ENCODE measurements around the gene DLG4.

DLG4 gene

DNA sequence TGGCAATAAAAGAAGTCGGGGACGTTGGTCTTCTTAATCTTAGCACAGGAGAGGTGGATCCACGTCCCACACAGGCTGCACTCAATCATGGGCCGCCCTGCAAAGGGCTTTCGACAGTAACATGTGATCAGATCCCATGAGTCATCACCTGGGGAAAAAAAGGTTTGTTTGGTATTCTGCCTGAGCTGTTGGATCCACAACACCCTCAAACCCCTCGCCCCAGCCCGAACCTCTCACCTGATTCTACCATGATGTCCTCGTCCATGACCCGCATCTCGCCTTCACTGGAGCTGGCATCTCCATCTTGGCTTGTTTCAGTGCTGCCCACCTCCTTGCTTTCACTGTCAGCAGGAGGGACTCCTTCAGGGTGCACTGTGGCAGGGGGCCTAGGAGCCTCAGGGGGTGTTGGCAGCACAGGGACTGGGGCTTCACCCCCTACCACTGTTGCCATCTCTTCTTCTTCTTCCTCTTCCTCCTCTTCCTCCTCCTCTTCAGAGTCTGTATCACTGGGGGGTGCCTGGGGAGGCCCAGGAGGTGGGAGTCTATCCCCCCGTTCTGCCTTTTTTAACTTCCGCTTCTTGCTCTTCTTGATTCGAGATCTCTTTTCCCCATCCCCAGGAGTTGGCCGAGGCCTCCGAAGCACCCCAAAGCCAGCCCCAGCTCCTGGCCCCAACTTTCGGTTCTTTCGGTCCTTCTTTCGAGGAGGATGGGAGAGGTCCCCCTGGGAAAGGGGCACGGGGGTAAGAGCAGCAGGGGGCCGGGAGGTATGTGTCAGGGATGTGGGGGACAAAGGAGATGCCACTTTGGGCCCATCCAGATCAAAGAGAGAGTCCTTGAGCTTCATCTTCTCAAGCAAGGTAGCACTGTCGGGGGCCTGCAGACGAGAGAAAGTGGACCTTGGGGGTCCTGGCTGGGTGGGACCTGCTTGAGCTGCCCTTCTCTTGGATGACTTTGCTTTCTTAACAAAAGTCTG, 16.3 kb upstream of the DLG4 start:
- no peak overlapping the region for H3K4me2 ChIP-seq (ENCODE audit: low read depth, low read length, poor library complexity, severe bottlenecking)
- no peak overlapping the region for H2AFZ ChIP-seq (ENCODE audit: low read length)
- H3K4me3 ChIP-seq (ENCODE audit: low read length, poor library complexity, severe bottlenecking): no peak overlapping the region
- no peaks in the 10 kb centered on the region for H3K9me2 ChIP-seq (replicated peaks; ENCODE audit: low read depth, low read length)
- no peaks in the 10 kb centered on the region for H3K9me3 ChIP-seq (ENCODE audit: insufficient read depth, low read depth, low read length)
- TF ChIP-seq, protein P1, sequence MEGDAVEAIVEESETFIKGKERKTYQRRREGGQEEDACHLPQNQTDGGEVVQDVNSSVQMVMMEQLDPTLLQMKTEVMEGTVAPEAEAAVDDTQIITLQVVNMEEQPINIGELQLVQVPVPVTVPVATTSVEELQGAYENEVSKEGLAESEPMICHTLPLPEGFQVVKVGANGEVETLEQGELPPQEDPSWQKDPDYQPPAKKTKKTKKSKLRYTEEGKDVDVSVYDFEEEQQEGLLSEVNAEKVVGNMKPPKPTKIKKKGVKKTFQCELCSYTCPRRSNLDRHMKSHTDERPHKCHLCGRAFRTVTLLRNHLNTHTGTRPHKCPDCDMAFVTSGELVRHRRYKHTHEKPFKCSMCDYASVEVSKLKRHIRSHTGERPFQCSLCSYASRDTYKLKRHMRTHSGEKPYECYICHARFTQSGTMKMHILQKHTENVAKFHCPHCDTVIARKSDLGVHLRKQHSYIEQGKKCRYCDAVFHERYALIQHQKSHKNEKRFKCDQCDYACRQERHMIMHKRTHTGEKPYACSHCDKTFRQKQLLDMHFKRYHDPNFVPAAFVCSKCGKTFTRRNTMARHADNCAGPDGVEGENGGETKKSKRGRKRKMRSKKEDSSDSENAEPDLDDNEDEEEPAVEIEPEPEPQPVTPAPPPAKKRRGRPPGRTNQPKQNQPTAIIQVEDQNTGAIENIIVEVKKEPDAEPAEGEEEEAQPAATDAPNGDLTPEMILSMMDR (conservative IDR thresholded peaks at IDR 0.05; ENCODE audit: low read length): no peak
- TF ChIP-seq EZH2phosphoT487 (IDR thresholded peaks at IDR 0.05; ENCODE audit: borderline replicate concordance): no peak
- H3K27me3 ChIP-seq (ENCODE audit: insufficient read depth, low read length, poor library complexity, severe bottlenecking): peaks cover 5% of the 10 kb centered on the region
- peaks cover 18% of the 10 kb centered on the region; the same call in 1 of the 2 replicates for H3K36me3 ChIP-seq (ENCODE audit: insufficient read depth, low read length)
- peaks cover 82% of the 10 kb centered on the region for H3K79me2 ChIP-seq (ENCODE audit: insufficient read depth, low read length)
- peaks cover 44% of the 10 kb centered on the region for H4K20me1 ChIP-seq (ENCODE audit: insufficient read depth, low read length, poor library complexity, severe bottlenecking)
- peaks cover 43% of the 10 kb centered on the region for H3K4me1 ChIP-seq (ENCODE audit: insufficient read depth, low read length, poor library complexity, severe bottlenecking)
- H3F3A ChIP-seq (ENCODE audit: low read depth): peaks cover 9% of the 10 kb centered on the region
- H3K9ac ChIP-seq (ENCODE audit: low read depth, low read length, poor library complexity, severe bottlenecking): no peak overlapping the region

DNA sequence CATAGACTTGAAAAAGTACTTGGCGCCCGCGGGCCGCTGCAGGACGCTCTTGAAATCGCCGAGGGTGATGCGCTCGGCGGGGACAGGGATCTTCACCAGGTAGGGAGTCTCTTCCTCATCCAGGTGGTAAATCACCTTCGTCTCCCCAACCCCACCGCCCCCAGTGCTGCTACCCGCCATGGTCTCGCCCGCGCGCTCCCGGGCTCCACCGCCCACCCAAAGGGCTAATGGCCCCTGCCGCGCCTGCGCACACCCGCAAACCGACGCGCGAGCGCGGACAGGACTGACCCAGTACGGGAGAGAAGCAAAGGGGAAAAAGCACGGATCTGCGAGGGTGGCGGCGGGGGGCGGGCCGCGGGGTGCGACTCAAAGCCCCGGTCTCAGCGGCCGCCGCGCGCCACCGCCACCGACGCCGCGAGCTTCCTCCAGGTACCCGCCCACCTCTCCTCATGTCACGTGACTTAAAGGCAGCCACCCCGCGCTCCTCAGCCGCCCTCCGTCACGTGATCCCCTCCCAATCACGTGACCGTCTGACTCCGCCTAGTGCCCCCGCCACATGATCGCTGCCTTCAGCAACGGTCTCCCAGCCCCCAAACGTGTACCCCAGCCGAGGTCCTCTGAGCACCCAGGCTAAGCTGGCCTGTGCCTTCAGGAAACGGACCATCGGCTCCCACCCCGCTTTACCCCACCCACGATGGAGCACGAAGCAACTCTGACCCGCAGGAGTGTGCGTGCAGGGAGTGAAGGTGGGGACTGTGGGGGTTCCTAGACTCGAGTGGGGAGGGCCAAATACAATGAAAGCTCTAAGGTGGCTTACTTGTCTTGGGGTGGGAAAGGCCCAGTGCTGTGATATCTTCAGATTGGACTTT, 14.7 kb upstream of the DLG4 start, which contains the start of gene DVL2:
DVL2 (minus strand) TSS at position 435 of the 869 bp plus-strand sequence; CDS start at position 180, 255 bp downstream.
- Histone ChIP-seq H3K9me3 (ENCODE audit: insufficient read depth, low read depth, low read length) (no peaks in the 10 kb centered on the region), H3K36me3 (ENCODE audit: insufficient read depth, low read length) (peaks cover 27% of the 10 kb centered on the region; the same call in 1 of the 2 replicates), H3K4me3 (ENCODE audit: low read length, poor library complexity, severe bottlenecking) (peak within 1 kb of the TSS; percentile 100), H3K4me2 (ENCODE audit: low read depth, low read length, poor library complexity, severe bottlenecking) (peak within 1 kb of the TSS; percentile 98), H3K79me2 (ENCODE audit: insufficient read depth, low read length) (peaks cover 87% of the 10 kb centered on the region), H2AFZ (ENCODE audit: low read length) (peak within 1 kb of the TSS; percentile 73), H3F3A (ENCODE audit: low read depth) (peaks cover 9% of the 10 kb centered on the region), H3K4me1 (ENCODE audit: insufficient read depth, low read length, poor library complexity, severe bottlenecking) (peaks cover 31% of the 10 kb centered on the region), H3K9ac (ENCODE audit: low read depth, low read length, poor library complexity, severe bottlenecking) (peak within 1 kb of the TSS; percentile 99), H3K27me3 (ENCODE audit: insufficient read depth, low read length, poor library complexity, severe bottlenecking) (peaks cover 5% of the 10 kb centered on the region), H4K20me1 (ENCODE audit: insufficient read depth, low read length, poor library complexity, severe bottlenecking) (peaks cover 44% of the 10 kb centered on the region), H3K9me2 (replicated peaks; ENCODE audit: low read depth, low read length) (no peaks in the 10 kb centered on the region)
- TF ChIP-seq, protein P1 (conservative IDR thresholded peaks at IDR 0.05; ENCODE audit: low read length): no peak
- no peak for TF ChIP-seq EZH2phosphoT487 (IDR thresholded peaks at IDR 0.05; ENCODE audit: borderline replicate concordance)

DNA sequence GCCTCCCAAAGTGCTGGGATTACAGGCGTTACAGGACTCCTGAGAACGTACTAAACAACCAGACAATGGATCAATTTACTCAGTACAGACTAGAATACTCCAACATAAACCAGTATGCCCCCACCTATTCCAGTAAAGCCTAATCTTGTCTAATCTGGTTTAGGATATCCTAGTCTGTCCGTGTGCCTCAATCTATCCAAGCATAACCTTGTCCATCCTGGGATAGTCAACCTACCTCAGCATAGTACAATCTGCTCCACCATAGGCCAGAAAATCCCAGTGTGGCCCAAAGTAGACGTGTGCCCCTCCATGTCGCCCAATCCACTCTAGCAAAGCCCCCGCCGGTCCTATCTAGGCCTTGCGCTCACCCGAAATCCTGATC, 14.1 kb upstream of the DLG4 start:
- H3F3A ChIP-seq (ENCODE audit: low read depth): peaks cover 9% of the 10 kb centered on the region
- no peaks in the 10 kb centered on the region for H3K9me3 ChIP-seq (ENCODE audit: insufficient read depth, low read depth, low read length)
- H3K4me2 ChIP-seq (ENCODE audit: low read depth, low read length, poor library complexity, severe bottlenecking): peak overlapping the region; percentile 98
- peaks cover 44% of the 10 kb centered on the region for H4K20me1 ChIP-seq (ENCODE audit: insufficient read depth, low read length, poor library complexity, severe bottlenecking)
- peaks cover 34% of the 10 kb centered on the region; the same call in 1 of the 2 replicates for H3K36me3 ChIP-seq (ENCODE audit: insufficient read depth, low read length)
- peak overlapping the region; percentile 73 for H2AFZ ChIP-seq (ENCODE audit: low read length)
- peak overlapping the region; percentile 99 for H3K9ac ChIP-seq (ENCODE audit: low read depth, low read length, poor library complexity, severe bottlenecking)
- H3K79me2 ChIP-seq (ENCODE audit: insufficient read depth, low read length): peaks cover 82% of the 10 kb centered on the region
- H3K27me3 ChIP-seq (ENCODE audit: insufficient read depth, low read length, poor library complexity, severe bottlenecking): peaks cover under 1% of the 10 kb centered on the region
- H3K9me2 ChIP-seq (replicated peaks; ENCODE audit: low read depth, low read length): no peaks in the 10 kb centered on the region
- H3K4me1 ChIP-seq (ENCODE audit: insufficient read depth, low read length, poor library complexity, severe bottlenecking): peaks cover 31% of the 10 kb centered on the region
- H3K4me3 ChIP-seq (ENCODE audit: low read length, poor library complexity, severe bottlenecking): peak overlapping the region; percentile 100
- TF ChIP-seq, protein P1 (conservative IDR thresholded peaks at IDR 0.05; ENCODE audit: low read length): no peak
- no peak for TF ChIP-seq EZH2phosphoT487 (IDR thresholded peaks at IDR 0.05; ENCODE audit: borderline replicate concordance)

Measured in Loucy (cell line).